ENCODE results near the gene COL5A3. TPM values are rescaled to one million over a fixed set of nuclear protein-coding genes. Genes with fewer than 3 reads are reported as not detected.

COL5A3 gene
- polyA plus RNA-seq (2012; rRNA removed) = under 0.01 and 0.02 TPM in 2 replicates
- polyA plus RNA-seq (2012; cell fraction: cytosol; rRNA removed) = 0.01 TPM in 1 of 2 replicates, not detected in the other
- 0.02 TPM in 1 of 2 replicates, not detected in the other for polyA plus RNA-seq (2012; cell fraction: nucleus; rRNA removed)

DNA sequence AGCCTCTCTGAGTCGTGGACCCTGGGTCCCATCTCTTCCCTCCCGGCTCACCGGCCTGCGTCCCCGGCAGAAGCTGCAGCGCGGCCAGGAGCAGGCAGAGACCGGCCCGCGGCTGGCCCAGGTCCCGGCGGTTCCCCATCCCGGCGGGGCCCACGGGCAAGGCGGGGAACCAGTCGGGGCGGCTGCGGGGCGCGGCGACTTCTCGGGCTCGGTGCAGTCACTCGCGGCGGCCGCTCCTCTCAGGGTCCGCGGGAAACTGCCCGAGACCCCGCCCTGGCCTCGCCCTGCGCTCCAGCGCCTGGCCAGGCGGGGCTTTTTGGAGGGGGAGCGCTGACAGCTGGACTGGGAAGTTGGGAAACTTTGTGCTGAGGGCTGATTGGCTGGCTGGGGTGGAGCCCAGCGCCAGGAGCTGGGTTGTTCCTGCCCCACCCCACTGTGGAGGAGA lies at the start of gene COL5A3:
Gene COL5A3, minus strand, starts transcription at position 258 of the 445 bp plus-strand sequence. Its CDS starts 119 bp downstream, at position 139.
- TF ChIP-seq NRF1 (IDR thresholded peaks at IDR 0.05; ENCODE audit: low read depth, low read length) = no peak
- TF ChIP-seq, protein P1, sequence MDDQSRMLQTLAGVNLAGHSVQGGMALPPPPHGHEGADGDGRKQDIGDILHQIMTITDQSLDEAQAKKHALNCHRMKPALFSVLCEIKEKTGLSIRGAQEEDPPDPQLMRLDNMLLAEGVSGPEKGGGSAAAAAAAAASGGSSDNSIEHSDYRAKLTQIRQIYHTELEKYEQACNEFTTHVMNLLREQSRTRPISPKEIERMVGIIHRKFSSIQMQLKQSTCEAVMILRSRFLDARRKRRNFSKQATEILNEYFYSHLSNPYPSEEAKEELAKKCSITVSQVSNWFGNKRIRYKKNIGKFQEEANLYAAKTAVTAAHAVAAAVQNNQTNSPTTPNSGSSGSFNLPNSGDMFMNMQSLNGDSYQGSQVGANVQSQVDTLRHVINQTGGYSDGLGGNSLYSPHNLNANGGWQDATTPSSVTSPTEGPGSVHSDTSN (IDR thresholded peaks at IDR 0.05) = no peak
- no peak for TF ChIP-seq EZH2phosphoT487 (IDR thresholded peaks at IDR 0.05; ENCODE audit: borderline replicate concordance, low read depth)
- no peak for TF ChIP-seq GATA2 (CRISPR knock-in tag; IDR thresholded peaks at IDR 0.05)
- no peak for TF ChIP-seq NFIC (IDR thresholded peaks at IDR 0.05; ENCODE audit: borderline replicate concordance)
- no peak for TF ChIP-seq SMC3 (IDR thresholded peaks at IDR 0.05; ENCODE audit: low read depth, low read length)
- no peak for TF ChIP-seq FOXJ3 (CRISPR knock-in tag; IDR thresholded peaks at IDR 0.05)
- TF ChIP-seq, protein P2, sequence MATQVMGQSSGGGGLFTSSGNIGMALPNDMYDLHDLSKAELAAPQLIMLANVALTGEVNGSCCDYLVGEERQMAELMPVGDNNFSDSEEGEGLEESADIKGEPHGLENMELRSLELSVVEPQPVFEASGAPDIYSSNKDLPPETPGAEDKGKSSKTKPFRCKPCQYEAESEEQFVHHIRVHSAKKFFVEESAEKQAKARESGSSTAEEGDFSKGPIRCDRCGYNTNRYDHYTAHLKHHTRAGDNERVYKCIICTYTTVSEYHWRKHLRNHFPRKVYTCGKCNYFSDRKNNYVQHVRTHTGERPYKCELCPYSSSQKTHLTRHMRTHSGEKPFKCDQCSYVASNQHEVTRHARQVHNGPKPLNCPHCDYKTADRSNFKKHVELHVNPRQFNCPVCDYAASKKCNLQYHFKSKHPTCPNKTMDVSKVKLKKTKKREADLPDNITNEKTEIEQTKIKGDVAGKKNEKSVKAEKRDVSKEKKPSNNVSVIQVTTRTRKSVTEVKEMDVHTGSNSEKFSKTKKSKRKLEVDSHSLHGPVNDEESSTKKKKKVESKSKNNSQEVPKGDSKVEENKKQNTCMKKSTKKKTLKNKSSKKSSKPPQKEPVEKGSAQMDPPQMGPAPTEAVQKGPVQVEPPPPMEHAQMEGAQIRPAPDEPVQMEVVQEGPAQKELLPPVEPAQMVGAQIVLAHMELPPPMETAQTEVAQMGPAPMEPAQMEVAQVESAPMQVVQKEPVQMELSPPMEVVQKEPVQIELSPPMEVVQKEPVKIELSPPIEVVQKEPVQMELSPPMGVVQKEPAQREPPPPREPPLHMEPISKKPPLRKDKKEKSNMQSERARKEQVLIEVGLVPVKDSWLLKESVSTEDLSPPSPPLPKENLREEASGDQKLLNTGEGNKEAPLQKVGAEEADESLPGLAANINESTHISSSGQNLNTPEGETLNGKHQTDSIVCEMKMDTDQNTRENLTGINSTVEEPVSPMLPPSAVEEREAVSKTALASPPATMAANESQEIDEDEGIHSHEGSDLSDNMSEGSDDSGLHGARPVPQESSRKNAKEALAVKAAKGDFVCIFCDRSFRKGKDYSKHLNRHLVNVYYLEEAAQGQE (IDR thresholded peaks at IDR 0.05; ENCODE audit: low read depth, low read length) = no peak
- TF ChIP-seq, protein P3, sequence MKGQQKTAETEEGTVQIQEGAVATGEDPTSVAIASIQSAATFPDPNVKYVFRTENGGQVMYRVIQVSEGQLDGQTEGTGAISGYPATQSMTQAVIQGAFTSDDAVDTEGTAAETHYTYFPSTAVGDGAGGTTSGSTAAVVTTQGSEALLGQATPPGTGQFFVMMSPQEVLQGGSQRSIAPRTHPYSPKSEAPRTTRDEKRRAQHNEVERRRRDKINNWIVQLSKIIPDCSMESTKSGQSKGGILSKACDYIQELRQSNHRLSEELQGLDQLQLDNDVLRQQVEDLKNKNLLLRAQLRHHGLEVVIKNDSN (IDR thresholded peaks at IDR 0.05; ENCODE audit: borderline replicate concordance, low read depth) = no peak
- H3K9me2 ChIP-seq = no peaks in the 10 kb centered on the region
- peak within 1 kb of the TSS; percentile 67; the same call in 1 of the 2 replicates for H3K4me2 ChIP-seq
- ChIA-PET POLR2A (no interaction called here), CTCF (interaction anchor here (0.8 to 5.3 kb wide), 4 partner anchors 10 to 79 kb away, joined by 3 to 27 read pairs (median 8); no protein-coding TSS in a partner anchor)
- no peaks in the 10 kb centered on the region for H3K79me2 ChIP-seq (ENCODE audit: insufficient read depth)
- no peaks in the 10 kb centered on the region for H3K36me3 ChIP-seq (replicated peaks in 1 of 2; ENCODE audit: control insufficient read depth in 1 of 2, insufficient read depth in 2 of 2, low read length in 1 of 2)
- WGBS (ENCODE audit: low lambda C conversion rate) = 0% methylated on average over 3 of the region's 38 CpGs
- H3K9me3 ChIP-seq = no peaks in the 10 kb centered on the region
- H3F3A ChIP-seq (replicated peaks; ENCODE audit: insufficient read depth) = peaks cover 6% of the 10 kb centered on the region
- no peak within 1 kb of the TSS for H3K4me3 ChIP-seq (ENCODE audit: low read depth in 2 of 2, low read length in 1 of 2)
- H2AFZ ChIP-seq (ENCODE audit: low read depth) = no peak within 1 kb of the TSS
- no peak within 1 kb of the TSS for H3K27ac ChIP-seq (ENCODE audit: low read depth in 2 of 2, low read length in 1 of 2)
- no peaks in the 10 kb centered on the region for H4K20me1 ChIP-seq (ENCODE audit: insufficient read depth)
- DNase-seq = peak; percentile 51
- H3K4me1 ChIP-seq (ENCODE audit: control insufficient read depth in 1 of 2, insufficient read depth in 2 of 2, low read depth in 1 of 2, low read length in 1 of 2) = no peaks in the 10 kb centered on the region
- no peak within 1 kb of the TSS for H3K9ac ChIP-seq
- peaks cover 53% of the 10 kb centered on the region for H3K27me3 ChIP-seq (ENCODE audit: insufficient read depth)

All from SK-N-SH (cell line).